GM19452 (cell line): ENCODE results near the gene S100A4.

Experiments
- ATAC-seq: cut with Tn5 transposase; IDR thresholded peaks from one replicate; pipeline ENCODE4 v1.9.1; 2021; ENCODE audit not compliant: unreplicated experiment

Gene S100A4

DNA sequence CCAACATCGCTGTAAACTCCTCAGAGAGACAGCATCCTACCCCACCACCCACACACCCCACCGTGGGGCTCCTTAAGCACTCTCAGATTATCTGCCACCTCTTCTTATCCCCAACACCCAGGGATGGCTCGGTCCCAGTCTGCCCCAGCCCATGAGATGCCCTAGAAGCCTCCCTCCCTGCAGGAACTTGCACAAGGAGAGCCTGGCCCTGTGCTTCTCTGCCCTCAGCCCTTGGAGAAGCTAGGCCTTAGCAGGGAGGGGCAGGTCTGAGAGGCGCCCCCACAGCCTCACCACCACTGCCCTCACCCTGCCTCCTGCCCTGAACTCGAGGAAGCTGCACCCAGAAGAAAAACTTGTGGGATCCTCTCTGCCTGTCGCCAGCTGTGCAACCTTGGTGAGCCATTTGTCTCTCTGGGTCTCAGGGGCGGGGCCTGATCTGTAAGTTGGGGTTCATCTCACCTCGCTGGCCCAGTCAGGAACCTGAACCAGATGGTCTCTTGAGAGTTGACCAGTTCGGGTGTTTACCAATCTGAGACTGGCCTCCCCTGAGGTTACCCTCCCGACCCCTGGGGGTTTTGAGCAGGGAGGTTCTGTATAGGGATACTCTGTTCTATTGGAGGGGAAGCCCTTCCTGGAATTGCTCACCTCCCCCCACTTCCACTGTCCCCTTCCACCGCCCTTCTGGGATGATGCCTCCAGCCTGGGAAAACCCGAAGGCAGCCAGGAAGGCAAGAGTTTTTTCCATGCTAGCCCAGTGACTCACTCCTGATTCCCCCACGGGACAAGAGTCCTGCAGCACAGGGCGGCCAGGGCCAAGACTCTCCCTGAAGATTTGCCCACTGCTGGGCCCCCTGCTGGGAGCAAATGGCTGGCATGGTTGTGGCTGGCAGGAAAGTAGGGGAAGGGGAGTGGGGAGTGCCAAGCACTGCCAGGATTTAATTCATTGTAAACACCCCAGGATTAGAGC, 3.4 kb upstream of the S100A4 start, which contains the start of gene S100A3:
Gene S100A3, minus strand, starts transcription at position 537 of the 967 bp plus-strand sequence. CDS start 773 bp downstream, outside the sequence.
- ATAC-seq, result no peak

DNA sequence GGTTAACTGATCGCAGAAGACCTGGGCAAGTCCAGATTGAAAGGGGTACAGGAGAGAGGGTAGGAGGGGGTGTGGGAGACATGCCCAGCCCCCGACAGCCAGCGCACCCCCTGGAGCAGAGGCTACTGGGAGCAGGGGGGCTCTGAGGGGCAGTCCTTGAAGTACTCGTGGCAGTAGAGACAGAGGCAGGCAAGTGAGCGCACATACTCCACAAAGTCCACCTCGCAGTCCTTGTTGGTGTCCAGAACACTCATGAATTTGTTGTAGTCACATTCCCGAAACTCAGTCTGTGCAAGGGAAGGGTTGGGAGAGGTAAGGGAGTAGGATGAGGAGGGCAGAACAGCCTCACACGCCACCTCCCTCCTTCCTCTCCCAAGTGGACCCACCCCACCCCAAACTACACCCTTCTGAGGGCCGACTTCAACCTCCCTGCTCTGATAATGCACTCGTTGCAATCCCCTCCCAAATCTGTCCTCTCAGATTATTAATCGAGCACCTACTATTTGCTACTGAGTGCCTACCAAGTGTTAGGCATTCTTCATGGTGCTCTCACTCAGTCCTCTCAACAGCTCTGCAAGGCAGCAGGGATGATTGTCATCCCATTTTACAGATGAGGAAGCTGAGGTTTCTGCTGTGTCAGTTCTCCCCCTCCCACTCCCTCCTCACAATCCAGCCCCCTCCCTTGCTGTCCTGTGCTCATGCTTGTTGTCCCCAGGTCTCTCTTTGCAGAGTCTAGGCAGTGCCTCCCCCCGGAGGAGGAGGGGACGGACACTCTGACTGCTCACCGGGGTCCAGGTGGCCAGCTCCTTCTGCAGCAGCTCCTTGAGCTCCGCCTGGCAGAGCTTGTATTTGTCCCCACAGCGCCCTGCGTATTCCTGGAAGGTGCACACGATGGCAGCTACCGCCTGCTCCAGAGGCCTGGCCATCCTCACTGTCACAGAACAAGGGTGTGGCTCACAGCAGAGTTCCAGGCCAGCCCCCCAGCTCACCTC, 2.2 kb upstream of the S100A4 start:
- no peak for ATAC-seq

DNA sequence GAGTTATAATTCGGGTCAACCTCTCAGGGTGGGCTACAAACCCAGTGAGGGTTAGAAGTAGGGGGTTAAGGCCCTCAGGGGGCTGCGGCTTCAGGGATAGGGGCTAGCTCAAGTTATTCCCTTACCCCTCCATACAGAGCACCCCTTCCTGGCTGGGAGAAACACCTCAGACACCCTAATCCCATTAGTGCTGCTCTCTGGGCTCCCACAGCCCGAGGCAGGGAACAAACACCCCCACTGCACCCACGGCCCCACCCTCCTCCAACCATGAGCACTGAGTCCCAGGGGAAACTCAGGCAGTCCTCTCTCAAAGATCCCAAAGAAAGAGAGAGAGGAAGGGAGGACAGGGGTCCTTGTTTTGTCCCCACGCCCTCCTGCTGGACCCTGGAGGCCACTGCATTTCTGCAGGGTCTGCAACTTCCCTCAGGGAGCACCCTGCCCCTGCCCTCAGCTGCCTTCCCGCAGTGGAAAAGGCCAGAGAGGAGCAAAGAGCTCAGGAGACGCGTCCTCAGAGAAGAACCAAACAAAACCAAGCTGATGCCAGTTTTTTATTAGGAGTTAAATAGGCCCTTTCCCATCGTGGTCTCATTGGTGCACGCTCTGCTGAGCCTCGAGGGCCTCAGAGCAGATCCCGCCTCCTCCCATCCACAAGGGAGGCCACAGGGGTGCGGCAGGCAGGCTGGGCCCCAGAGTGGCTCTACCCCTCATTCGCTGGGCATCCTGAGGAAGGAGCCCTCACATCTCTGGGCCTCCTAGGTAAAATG, 1.4 kb upstream of the S100A4 start:
- no peak for ATAC-seq

DNA sequence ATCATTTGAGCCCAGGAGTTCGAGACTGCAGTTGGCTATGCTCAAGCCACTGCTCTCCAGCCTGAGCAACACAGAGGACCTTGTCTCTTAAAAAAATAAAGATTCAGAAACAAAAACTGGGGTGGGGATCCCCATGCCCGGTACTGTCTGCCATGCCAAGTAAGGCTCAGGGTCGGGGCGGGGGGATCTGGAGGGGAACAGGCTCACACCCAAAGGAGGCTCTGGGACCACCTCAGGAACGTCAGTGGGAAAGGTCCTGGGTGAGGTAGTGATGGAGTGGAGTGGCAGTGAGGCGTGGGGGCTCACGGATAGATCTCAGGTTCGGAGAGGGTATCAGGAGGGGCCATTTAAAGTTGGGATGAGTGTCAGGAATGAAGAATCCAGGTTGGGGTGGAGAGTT, 765 bp upstream of the S100A4 start:
- no peak for ATAC-seq

DNA sequence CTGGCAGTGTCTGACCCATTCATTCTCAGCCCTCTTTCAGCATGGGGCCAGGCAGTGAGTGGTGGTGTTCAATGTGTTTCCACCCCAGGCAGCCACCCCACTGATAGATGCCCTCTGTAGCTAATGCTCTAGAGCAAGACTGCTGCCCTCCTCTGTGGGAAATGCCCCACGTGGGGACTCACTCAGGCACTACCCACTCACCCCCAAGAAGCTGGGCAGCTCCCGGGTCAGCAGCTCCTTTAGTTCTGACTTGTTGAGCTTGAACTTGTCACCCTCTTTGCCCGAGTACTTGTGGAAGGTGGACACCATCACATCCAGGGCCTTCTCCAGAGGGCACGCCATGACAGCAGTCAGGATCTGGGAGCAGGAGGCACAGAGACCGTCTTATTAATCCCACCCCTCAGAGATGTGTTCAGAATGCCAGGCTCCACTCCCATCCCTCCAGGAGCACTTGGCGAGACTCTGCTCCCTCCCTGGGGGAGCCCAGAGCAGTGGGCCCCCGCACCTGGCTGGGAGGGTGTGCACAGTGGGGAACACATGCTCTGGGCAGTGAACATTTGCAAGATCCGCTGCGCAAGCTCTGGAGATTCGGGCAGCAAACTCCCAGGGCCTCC, 1.0 kb downstream of the S100A4 start:
- ATAC-seq, result no peak

DNA sequence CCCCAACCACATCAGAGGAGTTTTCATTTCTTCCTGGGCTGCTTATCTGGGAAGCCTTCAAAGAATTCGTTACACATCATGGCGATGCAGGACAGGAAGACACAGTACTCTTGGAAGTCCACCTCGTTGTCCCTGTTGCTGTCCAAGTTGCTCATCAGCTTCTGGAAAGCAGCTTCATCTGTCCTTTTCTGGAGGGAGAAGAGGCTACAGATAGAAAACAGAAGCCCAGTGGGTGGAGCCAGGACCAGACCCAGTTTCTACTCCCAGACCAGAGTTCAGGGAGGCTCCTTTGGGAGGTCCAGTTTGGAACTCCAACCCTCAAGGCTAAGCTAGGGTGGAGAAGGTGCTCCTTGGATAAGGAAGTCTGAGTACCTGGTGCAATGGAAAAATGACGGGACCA, 1.9 kb downstream of the S100A4 start:
- no peak for ATAC-seq

DNA sequence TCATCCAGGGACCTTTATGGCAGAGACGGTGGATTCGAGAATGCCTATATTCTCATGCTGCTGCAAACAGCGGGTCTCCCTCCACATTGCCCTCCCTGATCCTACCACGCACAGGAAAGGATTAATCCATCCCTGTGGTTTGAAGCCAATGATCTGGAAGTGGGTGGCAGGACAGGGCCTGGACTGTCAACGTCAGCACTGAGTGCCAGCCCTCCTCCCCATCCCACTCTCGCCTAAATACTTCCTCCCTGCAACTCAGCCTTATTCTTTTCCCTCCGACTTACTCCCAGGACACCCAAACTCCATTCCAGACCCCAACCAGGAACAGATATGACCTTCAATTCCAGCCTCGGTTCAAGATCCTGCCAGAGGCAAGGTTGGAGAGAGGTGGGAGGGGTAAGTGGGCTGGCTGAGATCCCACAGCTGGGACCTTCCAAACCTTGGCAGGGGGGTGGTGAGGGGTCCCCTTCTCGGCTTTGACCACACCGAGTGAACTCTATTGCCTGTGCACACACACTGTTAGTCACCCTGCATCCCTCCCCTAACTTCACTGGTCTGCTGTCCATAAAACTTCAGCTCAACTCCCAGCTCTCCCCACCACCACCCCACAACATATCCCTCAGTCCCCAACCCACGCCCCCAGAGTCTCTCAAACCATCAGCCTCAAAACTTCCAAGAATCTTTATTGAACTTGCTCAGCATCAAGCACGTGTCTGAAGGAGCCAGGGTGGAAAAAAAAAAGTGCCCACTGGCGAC, 2.5 kb downstream of the S100A4 start:
- no peak for ATAC-seq

DNA sequence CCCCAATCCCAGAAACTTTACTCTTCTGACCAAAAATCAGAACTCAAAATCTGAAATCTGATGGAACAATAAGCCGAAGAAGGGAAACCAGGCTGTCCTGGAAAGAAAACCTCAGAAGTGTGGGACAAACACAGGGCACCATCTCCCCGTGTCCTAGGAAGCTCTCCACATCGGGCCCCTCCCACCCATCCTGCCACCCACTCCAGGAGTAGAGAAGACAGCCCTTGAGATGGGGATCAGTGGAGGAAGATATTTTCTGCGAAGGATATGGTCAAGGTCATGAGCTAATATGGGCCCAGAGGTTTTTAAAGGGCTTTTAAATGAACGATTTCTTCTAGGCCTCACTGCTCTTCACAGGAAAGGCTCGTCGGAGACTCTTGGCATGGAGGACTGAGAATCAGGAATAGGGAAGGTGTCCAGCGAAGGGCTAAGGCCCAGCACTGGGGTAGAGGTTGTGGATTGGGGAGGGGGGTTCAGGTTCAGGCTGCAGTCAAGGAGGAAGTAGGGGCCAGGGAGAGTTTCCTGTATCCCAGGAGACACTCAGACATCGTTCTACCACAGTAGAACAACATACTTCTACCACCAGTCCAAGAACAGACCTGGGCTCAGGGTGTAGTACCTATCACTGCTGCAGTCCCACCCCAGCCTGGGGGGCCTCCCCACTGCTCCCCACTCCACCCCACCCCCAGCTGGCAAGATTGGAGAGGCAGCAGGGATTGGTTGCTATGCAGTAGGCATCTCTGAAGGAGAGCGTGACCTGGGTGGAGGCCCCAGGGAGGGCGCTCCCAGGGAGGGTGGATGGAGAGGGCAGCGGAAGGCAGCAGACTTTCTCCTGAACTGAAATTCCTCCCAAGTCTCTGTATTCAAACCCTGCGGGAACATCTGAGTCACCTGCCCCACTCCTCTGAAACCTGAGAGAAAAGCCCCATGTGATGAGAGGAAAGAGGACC, 3.7 kb downstream of the S100A4 start:
- no peak for ATAC-seq

DNA sequence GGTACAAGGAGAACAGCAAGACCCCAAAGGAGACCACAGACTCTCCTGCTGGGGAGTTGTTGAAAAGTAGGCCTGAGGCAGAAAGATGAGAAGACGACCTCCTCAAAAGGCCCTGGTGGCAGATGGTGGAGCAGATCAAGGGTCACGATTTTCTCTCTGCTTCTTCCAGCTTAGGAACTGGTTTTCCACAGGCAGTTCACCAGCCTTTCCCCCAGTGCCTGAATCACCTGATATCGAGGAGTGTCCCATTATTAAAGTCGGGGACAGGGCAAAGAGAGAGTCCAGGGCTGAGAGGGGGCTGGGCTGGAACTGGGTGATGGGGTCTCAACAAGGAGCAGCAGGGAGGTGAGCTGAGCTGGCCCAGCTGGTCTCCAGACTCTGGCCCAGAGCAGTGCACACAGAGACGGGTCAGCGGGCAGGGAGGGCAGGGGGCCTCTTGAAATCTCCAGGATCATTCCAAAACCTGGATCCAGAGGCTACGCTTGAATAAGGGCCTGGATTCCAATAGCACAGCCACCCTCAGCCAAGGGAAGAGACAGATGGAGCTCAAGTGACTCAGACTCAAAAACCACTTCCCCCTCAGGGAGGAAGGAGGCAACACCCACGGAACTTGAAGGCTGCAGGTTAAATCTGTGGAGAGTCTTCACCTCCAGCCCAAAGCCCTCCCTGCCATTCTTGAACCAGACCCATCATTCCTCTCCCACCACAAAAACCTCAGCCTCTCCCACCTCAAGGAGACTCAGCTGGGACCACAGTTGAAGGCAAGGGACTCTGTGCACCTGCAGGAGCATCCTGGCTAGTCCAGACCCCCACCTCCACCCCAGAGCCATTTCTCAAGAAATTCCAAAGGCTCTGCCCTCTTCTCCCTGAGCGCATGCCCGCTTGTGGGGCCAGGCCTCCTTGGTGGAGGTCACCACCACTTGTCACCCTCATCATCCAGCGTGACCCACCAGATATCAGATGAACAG, 4.9 kb downstream of the S100A4 start, which contains the start of gene S100A5:
Gene S100A5, minus strand, starts transcription at position 541 of the 968 bp plus-strand sequence. CDS start 743 bp downstream, outside the sequence.
- ATAC-seq, result no peak

DNA sequence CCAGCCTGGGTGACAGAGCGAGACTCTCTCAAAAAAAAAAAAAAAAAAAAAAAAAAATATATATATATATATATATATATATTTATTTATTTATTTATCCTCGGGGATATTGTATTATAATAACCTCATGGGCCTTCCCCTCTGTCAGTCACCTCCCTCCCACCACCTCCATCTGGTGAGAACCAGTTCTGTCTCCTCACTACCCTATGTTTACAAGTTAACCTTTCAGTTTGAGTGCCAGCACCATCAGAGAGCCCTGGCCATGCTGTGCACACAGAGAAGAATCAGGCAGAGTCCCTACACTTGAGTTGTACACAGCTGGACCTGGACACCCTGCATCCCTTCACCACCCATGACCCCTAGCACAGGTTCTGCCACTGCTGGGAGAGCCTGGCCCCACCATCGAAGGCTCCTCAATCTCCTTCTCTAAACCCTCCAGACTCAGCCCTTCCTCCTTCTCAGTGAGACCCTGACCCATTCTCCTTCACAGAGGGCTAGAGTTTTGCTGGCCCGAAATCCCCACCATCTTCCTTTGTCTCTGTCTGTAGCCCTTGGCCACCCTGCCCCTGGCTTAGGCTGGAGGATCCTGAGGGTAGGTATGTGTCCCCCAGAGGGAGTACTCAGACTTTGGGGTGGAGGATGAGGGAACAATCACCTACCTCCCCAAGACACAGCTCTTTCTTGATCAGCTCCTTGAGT, 6.1 kb downstream of the S100A4 start:
- ATAC-seq, result no peak

DNA sequence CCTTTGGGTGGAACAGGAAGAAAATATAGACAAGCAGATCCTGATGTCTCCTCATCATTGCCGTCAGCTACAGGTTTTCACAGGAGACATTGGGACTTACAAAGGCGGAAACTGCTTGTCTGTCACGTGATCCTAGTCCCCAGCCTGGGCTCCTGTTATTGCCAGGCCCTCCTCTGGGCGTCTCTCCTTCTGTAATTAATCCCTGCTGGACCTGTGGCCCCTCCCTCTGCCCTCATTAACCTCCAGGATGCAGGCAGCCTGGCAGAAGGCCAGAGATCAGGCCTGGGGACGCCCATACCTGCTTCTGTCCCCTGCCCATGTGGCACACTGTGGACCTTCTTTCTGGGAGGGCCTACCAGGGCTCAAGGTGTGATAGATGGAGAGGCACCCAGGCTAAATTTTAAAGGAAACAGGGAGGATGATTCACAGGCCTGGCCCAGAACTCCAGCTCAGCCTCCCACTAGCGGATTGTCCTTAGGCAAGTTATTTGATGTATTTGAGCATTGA, 7.2 kb downstream of the S100A4 start:
- no peak for ATAC-seq

DNA sequence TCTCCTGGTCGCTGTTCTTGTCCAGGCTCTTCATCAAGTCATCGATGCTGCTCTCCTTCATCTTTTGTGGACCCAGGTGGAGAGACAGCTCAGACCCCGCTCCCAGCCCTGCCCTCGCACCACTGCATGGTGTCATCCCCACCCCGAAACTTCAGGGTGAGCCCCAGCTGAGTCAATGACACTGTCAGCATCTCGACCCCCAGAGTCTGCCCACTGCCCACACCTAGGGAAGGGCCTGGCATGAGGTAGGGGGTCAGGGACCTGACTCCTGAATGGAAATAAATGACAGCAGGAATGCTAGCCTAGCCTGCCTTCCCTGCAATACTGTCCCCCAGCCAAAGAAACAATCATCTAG, 8.3 kb downstream of the S100A4 start:
- no peak for ATAC-seq

DNA sequence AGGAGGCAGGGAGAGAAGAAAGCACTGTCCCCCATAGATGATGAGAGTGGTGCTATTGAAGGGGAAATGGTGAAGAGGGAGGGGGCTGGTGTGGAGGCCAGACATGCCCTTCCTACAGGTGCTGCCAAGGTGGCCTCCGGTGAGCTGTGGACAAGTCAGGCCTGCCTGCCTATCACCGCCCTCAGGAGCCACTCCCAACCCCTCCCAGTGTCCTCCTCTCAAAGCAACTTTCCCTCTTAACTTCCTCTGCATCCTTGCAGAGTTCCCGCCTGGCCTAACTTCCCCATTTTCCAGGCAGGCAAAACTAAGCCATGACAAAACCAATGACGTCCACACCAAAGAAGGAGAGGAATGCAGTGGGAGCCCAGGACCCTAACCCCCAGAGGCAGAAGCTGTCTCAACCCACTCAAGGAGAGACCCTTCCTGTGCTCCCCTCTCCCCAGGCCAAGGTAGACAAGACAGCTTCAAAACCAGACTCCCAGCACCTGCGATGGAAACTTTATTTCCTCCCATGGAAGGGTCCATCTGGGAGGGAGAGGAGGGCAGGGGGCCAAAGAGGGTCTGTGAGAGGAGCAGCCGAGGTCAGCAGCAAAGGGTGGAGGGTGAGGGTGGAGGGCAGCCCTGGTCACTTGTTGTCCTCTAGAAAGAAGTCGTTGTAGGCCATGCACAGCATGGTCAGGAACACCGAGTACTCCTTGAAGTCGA, 8.8 kb downstream of the S100A4 start:
- ATAC-seq, result no peak

DNA sequence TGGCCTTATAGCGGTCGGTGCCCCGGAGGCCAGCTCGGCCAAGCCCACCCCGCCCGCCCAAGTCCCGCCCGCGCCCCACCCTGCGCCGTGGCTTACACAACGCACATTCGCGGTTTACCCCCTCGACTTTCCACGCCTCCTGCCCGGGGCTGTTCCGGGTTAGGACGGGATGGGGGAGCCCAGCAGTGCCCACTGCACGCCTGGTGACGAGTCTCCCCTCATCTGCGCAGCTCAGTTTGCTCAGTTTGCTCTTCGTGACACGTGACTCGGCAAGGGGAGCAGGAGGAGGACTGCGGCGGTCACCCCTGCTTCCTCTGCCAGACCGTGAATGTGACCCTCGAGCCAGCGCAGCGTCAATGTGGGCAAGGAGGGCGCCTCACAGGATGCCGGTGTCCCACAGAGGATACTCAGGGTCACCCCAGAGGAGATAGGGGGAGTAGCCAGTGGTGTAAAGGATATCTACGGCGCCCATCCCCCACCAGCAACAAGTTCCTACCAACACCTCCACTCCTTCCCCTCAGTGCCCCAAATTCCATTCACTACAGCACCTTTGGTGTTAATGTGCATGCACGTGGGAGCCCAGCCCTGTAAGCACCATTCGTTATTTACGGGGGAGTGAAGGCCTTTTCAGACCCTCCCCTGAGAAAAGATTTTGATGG, 9.5 kb downstream of the S100A4 start:
- no peak for ATAC-seq
